22Rv1 (cell line): ENCODE measurements around the gene TRIO.

Experiments
- H3K27ac ChIP-seq: fragments of 450-650 bp; 2 replicates; pipeline ENCODE4 v1.5.1; 2017
- ZFX ChIP-seq: fragments of 450-650 bp; IDR thresholded peaks from 2 replicates; pipeline ENCODE4 v1.6.1; 2017; ENCODE audit warnings: antibody characterized with exemption, borderline replicate concordance
- TF ChIP-seq, protein P1 (sequence below): fragments of 450-650 bp; IDR thresholded peaks from 2 replicates; pipeline ENCODE4 v1.5.1; 2017; ENCODE audit warnings: mild to moderate bottlenecking

TRIO gene

DNA sequence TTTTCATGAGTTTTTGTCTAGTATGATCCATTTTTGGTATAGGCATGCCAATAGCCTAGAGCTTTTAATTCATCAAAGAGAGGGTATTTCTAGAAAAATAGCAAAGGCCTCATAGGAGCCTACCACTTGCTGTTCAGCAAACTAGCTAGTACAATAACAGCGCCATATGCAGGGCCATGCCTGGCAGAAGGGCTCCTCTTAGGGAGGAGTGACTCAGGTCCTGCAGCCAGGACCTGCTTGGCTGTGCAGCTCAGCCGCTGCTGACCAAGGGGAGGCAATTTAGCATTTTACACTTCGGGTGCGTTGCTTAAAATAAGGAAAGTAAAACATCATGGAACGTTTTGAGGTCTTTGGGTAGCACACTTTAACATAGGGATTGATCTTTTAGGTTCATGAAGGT is 100.6 kb downstream of the TRIO start:
- TF ChIP-seq, protein P1, sequence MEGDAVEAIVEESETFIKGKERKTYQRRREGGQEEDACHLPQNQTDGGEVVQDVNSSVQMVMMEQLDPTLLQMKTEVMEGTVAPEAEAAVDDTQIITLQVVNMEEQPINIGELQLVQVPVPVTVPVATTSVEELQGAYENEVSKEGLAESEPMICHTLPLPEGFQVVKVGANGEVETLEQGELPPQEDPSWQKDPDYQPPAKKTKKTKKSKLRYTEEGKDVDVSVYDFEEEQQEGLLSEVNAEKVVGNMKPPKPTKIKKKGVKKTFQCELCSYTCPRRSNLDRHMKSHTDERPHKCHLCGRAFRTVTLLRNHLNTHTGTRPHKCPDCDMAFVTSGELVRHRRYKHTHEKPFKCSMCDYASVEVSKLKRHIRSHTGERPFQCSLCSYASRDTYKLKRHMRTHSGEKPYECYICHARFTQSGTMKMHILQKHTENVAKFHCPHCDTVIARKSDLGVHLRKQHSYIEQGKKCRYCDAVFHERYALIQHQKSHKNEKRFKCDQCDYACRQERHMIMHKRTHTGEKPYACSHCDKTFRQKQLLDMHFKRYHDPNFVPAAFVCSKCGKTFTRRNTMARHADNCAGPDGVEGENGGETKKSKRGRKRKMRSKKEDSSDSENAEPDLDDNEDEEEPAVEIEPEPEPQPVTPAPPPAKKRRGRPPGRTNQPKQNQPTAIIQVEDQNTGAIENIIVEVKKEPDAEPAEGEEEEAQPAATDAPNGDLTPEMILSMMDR: no peak
- TF ChIP-seq ZFX: no peak
- H3K27ac ChIP-seq: no peak overlapping the region

DNA sequence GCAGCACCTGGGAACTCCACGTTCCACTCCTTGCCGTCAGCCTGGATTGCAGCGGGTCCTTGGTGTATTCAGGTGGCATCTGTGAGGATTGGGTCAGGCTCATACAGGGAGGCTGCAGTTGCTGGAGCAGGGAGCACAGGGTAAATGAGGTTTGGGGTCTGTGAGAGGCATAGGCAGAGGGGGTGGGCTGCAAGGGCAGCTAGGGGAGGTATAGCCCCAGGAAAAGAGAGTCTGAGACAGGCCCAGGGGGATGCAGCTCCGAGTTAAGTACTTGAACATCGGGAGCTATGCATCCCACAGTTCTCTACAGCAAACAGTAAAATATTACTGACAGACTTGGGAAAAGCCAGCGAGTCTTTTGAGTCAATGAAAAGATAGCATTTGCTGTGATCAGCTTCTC is 101.6 kb downstream of the TRIO start:
- no peak overlapping the region for H3K27ac ChIP-seq
- no peak for TF ChIP-seq ZFX
- TF ChIP-seq, protein P1: no peak

DNA sequence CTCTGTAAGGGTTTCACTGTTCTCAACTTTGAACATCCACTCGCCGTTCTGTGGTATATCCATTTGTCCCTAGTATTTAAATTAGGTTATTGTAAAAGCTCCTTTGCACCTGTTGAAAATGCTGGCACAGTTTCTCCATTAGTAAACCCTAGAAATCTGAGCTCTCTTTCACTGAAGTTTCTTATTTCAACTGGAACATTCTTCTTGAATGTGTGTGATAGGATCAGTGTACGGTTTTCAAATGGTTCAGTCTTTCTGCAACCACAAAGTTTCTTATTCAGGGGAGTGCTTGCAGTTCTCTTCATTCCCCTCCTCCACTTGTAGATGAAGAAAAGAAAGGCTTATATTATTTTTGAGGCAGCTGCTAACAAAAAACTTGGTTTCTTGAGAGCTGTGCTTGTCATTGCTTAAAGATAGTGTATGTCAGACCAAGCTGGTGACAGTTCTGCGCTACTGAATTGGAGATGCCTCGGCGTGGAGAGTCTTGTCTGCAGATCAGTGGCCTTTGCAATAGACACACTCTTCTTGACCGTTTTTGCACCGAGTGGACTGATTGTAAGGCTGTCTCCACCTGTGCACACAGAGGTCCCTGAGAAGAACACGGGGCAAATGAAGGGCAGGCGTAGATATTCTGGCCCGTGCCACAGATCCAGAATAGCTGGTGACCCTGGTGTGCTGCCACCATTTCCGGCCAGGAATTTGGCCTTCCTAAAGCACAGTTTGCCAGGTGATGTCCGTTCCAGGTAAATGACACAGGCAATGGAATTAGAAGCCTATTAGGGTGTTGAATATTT is 102.2 kb downstream of the TRIO start:
- H3K27ac ChIP-seq: no peak overlapping the region
- TF ChIP-seq ZFX: no peak
- TF ChIP-seq, protein P1: no peak

DNA sequence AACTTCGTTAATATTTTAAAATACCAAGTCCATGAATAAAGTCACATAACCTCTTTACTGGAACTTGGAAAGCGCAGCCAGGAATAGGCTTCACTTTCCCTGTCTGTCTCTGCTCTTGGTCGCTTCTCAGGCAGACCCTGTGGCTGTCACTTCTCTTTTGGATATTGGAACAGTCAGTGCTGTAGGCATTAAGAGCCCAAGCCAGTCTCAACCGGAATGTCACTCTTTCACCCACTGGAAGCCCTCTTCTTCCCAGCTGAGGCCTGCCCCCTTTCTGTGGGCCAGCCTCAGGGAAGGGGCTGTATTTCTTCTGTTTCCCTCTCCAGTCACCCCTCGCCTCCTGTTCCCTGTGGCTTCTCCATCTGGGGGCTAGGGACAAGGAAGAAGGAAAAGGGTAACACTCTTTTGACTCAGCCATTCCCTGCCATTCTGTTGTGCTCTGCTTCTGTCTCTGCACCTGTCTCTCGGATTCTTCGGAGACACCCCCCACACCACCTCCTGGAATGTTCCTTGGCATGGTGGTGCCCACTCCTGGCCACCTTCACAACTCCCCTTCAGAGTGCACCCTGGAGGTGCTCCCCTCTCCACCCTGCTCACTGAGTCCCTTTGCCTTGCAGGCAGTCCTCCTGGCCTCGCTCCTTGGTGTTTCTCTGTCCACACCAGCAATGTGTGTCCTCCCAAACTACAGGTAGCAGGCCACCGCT is 103.4 kb downstream of the TRIO start:
- H3K27ac ChIP-seq: no peak overlapping the region
- TF ChIP-seq, protein P1: no peak
- no peak for TF ChIP-seq ZFX

DNA sequence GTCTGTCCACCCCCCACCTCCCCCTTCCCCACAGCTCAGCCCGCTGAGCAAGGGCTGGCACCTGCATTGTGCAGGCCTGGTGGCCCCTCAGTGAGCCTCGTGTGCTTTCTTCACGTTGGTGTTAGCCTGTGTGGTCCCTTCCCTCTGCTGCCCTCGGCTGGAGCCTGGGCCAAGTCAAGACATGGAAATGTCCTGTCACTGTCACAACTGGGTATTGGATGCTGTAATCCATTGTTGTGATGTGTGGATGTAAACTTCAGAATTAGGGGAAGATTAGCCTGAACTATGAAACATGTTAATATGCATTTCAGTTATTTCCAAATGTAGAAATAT is 103.9 kb downstream of the TRIO start:
- TF ChIP-seq, protein P1: no peak
- no peak for TF ChIP-seq ZFX
- no peak overlapping the region for H3K27ac ChIP-seq

DNA sequence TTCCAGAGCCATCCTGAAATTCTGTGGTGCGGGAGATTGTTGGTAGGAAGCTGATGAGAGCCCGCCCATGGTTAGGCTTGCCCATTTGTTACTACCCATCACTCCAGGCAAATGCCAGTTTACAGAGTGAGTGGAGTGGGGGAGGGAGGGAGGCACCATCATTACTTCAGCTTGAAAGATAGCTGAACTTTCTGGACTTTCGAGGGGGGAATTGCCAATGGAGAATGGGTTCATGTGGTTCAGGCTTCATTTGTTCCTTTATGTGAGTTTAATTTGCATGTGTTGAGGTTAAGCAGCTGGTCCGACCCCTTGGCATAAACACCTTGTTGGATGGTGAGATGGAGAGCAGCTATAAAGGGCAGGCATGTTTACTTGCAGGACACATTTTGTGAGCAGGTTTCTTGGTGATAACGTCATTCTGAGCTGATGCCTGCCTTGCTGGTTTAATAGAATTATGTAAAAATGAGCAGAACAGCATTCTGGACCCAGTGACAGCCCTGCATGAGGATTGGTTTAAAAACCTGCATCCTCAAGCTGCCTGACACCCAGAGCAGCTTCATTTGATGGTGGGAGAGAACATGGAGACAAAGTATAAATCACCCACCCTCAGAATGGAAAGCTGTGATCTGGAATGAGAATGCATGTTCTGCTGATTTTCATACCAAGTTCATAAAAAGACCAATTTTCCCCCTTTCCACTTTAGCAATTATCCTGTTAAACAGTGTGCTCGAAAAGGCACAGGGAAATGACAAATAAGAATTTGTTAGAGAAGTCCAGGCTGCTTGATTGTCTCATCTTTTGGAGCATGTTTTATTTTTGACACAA is 106.3 kb downstream of the TRIO start:
- H3K27ac ChIP-seq: no peak overlapping the region

More for the DNA sequence above, 106.3 kb downstream of the TRIO start:
- TF ChIP-seq, protein P1: no peak
- no peak for TF ChIP-seq ZFX
